HCT116 (cell line): ENCODE data around the gene REG1B. TPM values are rescaled to one million over a fixed set of nuclear protein-coding genes. Genes with fewer than 3 reads are reported as not detected.

Source experiments
- ATAC-seq: fragments of 200-7000 bp; cut with Tn5 transposase; 2 replicates; pipeline ENCODE4 v1.9.1; 2020; ENCODE audit warnings: mild to moderate bottlenecking, moderate library complexity
- BruUV-seq: library from RNA; stranded (reverse); fragments of 400-500 nt; replicated peaks from 2 replicates; lab custom pipeline; 2021; lab: Mats Ljungman, UMichigan
- CTCF ChIA-PET: fragments of 300-600 bp; sonication (Branson Sonifier 250); formaldehyde crosslinking; loops from one replicate; lab custom pipeline; 2021; ENCODE audit warnings: antibody characterized with exemption; lab: Charles Lee
- POLR2A ChIA-PET: fragments of 300-600, 350-600 bp; sonication (Branson Sonifier 250); formaldehyde crosslinking; loops from one replicate; lab custom pipeline; 2021; ENCODE audit warnings: antibody characterized with exemption; lab: Charles Lee
- RAD21 ChIA-PET, 2 experiments: fragments of 300-600 bp; sonication (Branson Sonifier 250); formaldehyde crosslinking; loops; one replicate each; lab custom pipeline; 2023; ENCODE audit warnings: low total read pairs in 2 of 2; ENCODE audit not compliant: uncharacterized antibody in 2 of 2, unreplicated experiment in 2 of 2, low non-redundant PET in 1 of 2; lab: Charles Lee
- DNase-seq: peaks from one replicate; pipeline ENCODE4 v3.0.0-alpha.2; 2010; ENCODE audit warnings: low read depth, low spot score
- H2AFZ ChIP-seq: fragments of 200-600 bp; shearing (Covaris generic), sonication (generic); 2 replicates; pipeline ENCODE4 v1.6.1; 2017; ENCODE audit warnings: low read depth, mixed run types, mixed read lengths, antibody characterized with exemption, low read length; ENCODE audit not compliant: poor library complexity, severe bottlenecking
- H3K27ac ChIP-seq: 2 replicates; pipeline ENCODE4 v1.5.1; 2012; ENCODE audit warnings: low read depth, low read length
- H3K27me3 ChIP-seq: fragments of 200-600 bp; sonication (generic); 2 replicates; pipeline ENCODE4 v1.6.1; 2016; ENCODE audit warnings: mixed run types, low read length, mixed read lengths; ENCODE audit not compliant: insufficient read depth
- H3K36me3 ChIP-seq, 2 experiments: fragments of 200-500 bp in 1 of 2; fragments of 200-600 bp in 1 of 2; sonication (Bioruptor generic) in 1 of 2; sonication (generic) in 1 of 2; 2 replicates each; pipeline versions ENCODE4 v1.5.1 to v1.6.1; 2014 to 2016; ENCODE audit warnings: low read length in 2 of 2, inconsistent platforms in 1 of 2, mixed read lengths in 1 of 2, mixed run types in 1 of 2; ENCODE audit not compliant: insufficient read depth in 2 of 2, control insufficient read depth in 1 of 2
- H3K4me1 ChIP-seq, 2 experiments: fragments of 200-600 bp in 1 of 2; sonication (generic) in 1 of 2; 2 replicates each; pipeline versions ENCODE4 v1.5.1 to v1.6.1; 2012 to 2017; ENCODE audit warnings: low read length in 2 of 2, inconsistent platforms in 1 of 2, mild to moderate bottlenecking in 1 of 2, mixed read lengths in 1 of 2, mixed run types in 1 of 2, moderate library complexity in 1 of 2; ENCODE audit not compliant: insufficient read depth in 2 of 2, control insufficient read depth in 1 of 2
- H3K4me2 ChIP-seq: fragments of 200-600 bp; sonication (generic); 2 replicates; pipeline ENCODE4 v1.6.1; 2017; ENCODE audit warnings: mixed run types, low read length, mixed read lengths
- H3K4me3 ChIP-seq, 2 experiments: fragments of 200-600 bp in 1 of 2; sonication (generic) in 1 of 2; replicated peaks in 1 of 2; 2 replicates each; pipeline ENCODE4 v1.5.1; 2011 to 2016; ENCODE audit warnings: low read length in 2 of 2, control low read depth in 1 of 2, low read depth in 1 of 2, mild to moderate bottlenecking in 1 of 2, mixed read lengths in 1 of 2, mixed run types in 1 of 2
- H3K79me2 ChIP-seq: fragments of 200-600 bp; sonication (generic); 2 replicates; pipeline ENCODE4 v1.6.1; 2017; ENCODE audit warnings: mild to moderate bottlenecking, mixed run types, low read length, moderate library complexity, mixed read lengths; ENCODE audit not compliant: insufficient read depth
- H3K9ac ChIP-seq: fragments of 200-600 bp; sonication (generic); 2 replicates; pipeline ENCODE4 v1.6.1; 2016; ENCODE audit warnings: low read length, mixed read lengths
- H3K9me2 ChIP-seq: fragments of 200-600 bp; sonication (generic), shearing (Covaris generic); 2 replicates; pipeline ENCODE4 v1.6.1; 2017; ENCODE audit warnings: mixed run types, mild to moderate bottlenecking, moderate library complexity; ENCODE audit not compliant: insufficient read depth
- H3K9me3 ChIP-seq, 2 experiments: fragments of 200-500 bp in 1 of 2; fragments of 200-600 bp in 1 of 2; sonication (Bioruptor generic) in 1 of 2; sonication (generic) in 1 of 2; 2 replicates each; pipeline ENCODE4 v1.6.1; 2014 to 2017; ENCODE audit warnings: low read length in 2 of 2, mixed read lengths in 2 of 2, inconsistent platforms in 1 of 2, low read depth in 1 of 2, mild to moderate bottlenecking in 1 of 2, mixed run types in 1 of 2, moderate library complexity in 1 of 2; ENCODE audit not compliant: control insufficient read depth in 1 of 2, insufficient read depth in 1 of 2
- H4K20me1 ChIP-seq: fragments of 200-600 bp; sonication (generic), shearing (Covaris generic); 2 replicates; pipeline ENCODE4 v1.6.1; 2017; ENCODE audit warnings: mixed run types, mild to moderate bottlenecking, moderate library complexity; ENCODE audit not compliant: insufficient read depth
- CBX3 ChIP-seq: IDR thresholded peaks from 2 replicates; pipeline ENCODE4 v1.6.1; 2012; ENCODE audit warnings: low read depth
- ELF1 ChIP-seq: IDR thresholded peaks from 2 replicates; pipeline ENCODE4 v1.6.1; 2012; ENCODE audit warnings: low read depth, borderline replicate concordance
- EZH2 ChIP-seq: fragments of 200-600 bp; sonication (generic); IDR thresholded peaks from 2 replicates; pipeline ENCODE4 v1.6.1; 2017; ENCODE audit warnings: antibody characterized with exemption, mixed run types
- EZH2phosphoT487 ChIP-seq: fragments of 200-600 bp; IDR thresholded peaks from 2 replicates; pipeline ENCODE4 v1.6.1; 2018; ENCODE audit warnings: antibody characterized with exemption, borderline replicate concordance
- JUND ChIP-seq: IDR thresholded peaks from 2 replicates; pipeline ENCODE4 v1.6.1; 2012
- POLR2AphosphoS5 ChIP-seq: IDR thresholded peaks from 2 replicates; pipeline ENCODE4 v1.6.1; 2011; ENCODE audit warnings: mild to moderate bottlenecking, low read depth, low read length, moderate library complexity
- SIN3A ChIP-seq: IDR thresholded peaks from 2 replicates; pipeline ENCODE4 v1.6.1; 2012; ENCODE audit warnings: low read depth
- SRF ChIP-seq: IDR thresholded peaks from 2 replicates; pipeline ENCODE4 v1.6.1; 2012; ENCODE audit warnings: low read depth
- TCF7L2 ChIP-seq: IDR thresholded peaks from 2 replicates; pipeline ENCODE4 v1.7.0; 2011; ENCODE audit warnings: borderline replicate concordance, inconsistent platforms; ENCODE audit not compliant: insufficient read depth, insufficient read length; ENCODE audit errors: extremely low read depth
- YY1 ChIP-seq: IDR thresholded peaks from 2 replicates; pipeline ENCODE4 v1.6.1; 2011; ENCODE audit warnings: low read length, low read depth, moderate library complexity, mild to moderate bottlenecking; ENCODE audit not compliant: insufficient replicate concordance; ENCODE audit errors: extremely low read depth
- intact Hi-C: fragments of 100-400 bp; cut with micrococcal nuclease; formaldehyde crosslinking; loops from 2 replicates; pipeline ENCODE4 v1.10.0; 2022
- total RNA-seq: library from RNA; stranded (reverse); gene quantifications from one replicate; pipeline ENCODE4 v1.2.1, GENCODE V29; 2021; ENCODE audit not compliant: unreplicated experiment
- TF ChIP-seq, protein P1 (sequence below): IDR thresholded peaks from 2 replicates; pipeline ENCODE4 v1.6.1; 2012
- TF ChIP-seq, protein P2 (sequence below): IDR thresholded peaks from 2 replicates; pipeline ENCODE4 v1.6.1; 2012
- TF ChIP-seq, protein P3 (sequence below): IDR thresholded peaks from 2 replicates; pipeline ENCODE4 v1.6.1; 2011; ENCODE audit warnings: mild to moderate bottlenecking, low read length, moderate library complexity; ENCODE audit not compliant: insufficient replicate concordance; ENCODE audit errors: extremely low read depth

Gene REG1B
- total RNA-seq, 1 experiment from 2014 or later = 4.2 TPM

DNA sequence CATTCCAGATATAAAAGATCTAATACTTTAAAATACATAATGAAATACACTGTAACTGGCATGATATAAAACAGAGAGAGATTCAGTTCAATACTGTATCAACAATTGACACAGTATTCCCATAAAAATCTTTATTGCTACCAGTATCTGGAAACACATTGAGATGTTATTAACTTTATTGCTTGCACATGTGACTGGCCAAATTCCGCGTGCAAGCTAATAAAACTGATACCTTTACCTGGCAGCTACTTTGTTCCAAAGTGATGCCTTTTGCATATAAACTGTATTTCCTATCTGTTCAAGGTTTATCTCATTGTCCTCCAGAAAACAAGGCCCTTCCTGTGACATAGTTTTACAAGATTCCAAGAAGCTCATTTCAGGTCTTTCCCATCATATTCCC lies 15.4 kb upstream of the REG1B start:
- no peaks in the 10 kb centered on the region for H4K20me1 ChIP-seq
- no TSS peak for BruUV-seq
- ATAC-seq = no peak

More for the DNA sequence above, 15.4 kb upstream of the REG1B start:
- ChIA-PET RAD21 (no interaction called here), POLR2A (no interaction called here), CTCF (no interaction called here)
- H3K9ac ChIP-seq = no peak overlapping the region
- H3K79me2 ChIP-seq = no peaks in the 10 kb centered on the region
- no peak overlapping the region for H3K27ac ChIP-seq
- H3K27me3 ChIP-seq = no peaks in the 10 kb centered on the region
- no peaks in the 10 kb centered on the region for H3K9me2 ChIP-seq
- no peak for DNase-seq
- no peak overlapping the region for H3K4me2 ChIP-seq
- H3K9me3 ChIP-seq = peaks cover 3 to 5% of the 10 kb centered on the region in 2 experiments; a peak in 2 of 4 replicates
- no peaks in the 10 kb centered on the region for H3K36me3 ChIP-seq
- no peak overlapping the region for H3K4me3 ChIP-seq
- H3K4me1 ChIP-seq = no peaks in the 10 kb centered on the region
- H2AFZ ChIP-seq = no peak overlapping the region
- TF ChIP-seq CBX3 (no peak), POLR2AphosphoS5 (no peak), SRF (no peak), TCF7L2 (no peak), JUND (no peak), YY1 (no peak), ELF1 (no peak), EZH2 (no peak), EZH2phosphoT487 (no peak), SIN3A (no peak)
- TF ChIP-seq, protein P1, sequence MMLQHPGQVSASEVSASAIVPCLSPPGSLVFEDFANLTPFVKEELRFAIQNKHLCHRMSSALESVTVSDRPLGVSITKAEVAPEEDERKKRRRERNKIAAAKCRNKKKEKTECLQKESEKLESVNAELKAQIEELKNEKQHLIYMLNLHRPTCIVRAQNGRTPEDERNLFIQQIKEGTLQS = no peak
- TF ChIP-seq, protein P2, sequence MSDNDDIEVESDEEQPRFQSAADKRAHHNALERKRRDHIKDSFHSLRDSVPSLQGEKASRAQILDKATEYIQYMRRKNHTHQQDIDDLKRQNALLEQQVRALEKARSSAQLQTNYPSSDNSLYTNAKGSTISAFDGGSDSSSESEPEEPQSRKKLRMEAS = no peak
- TF ChIP-seq, protein P3, sequence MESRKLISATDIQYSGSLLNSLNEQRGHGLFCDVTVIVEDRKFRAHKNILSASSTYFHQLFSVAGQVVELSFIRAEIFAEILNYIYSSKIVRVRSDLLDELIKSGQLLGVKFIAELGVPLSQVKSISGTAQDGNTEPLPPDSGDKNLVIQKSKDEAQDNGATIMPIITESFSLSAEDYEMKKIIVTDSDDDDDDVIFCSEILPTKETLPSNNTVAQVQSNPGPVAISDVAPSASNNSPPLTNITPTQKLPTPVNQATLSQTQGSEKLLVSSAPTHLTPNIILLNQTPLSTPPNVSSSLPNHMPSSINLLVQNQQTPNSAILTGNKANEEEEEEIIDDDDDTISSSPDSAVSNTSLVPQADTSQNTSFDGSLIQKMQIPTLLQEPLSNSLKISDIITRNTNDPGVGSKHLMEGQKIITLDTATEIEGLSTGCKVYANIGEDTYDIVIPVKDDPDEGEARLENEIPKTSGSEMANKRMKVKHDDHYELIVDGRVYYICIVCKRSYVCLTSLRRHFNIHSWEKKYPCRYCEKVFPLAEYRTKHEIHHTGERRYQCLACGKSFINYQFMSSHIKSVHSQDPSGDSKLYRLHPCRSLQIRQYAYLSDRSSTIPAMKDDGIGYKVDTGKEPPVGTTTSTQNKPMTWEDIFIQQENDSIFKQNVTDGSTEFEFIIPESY = no peak
- intact Hi-C loops = no loop called here
